Stimulated activated effector memory CD8-positive, alpha-beta T cell treated with anti-CD3 and anti-CD28 coated beads, Interleukin-12 subunit alpha, Interleukin-12 subunit beta, amount 100 ng/mL, for 72 hours (primary cell): ENCODE measurements around the gene ZFHX3.
"Not testable (repeated sequence)": the region's sequence is repeated elsewhere in the genome, so short reads cannot be mapped to it uniquely, and the experiment has no call there.

Source experiments
- ATAC-seq: fragments of 150-1000 bp; cut with Tn5 transposase; 2 replicates; pipeline ENCODE4 v1.10.0; 2021
- DNase-seq, 2 donors: peaks; one replicate each; pipeline ENCODE4 v3.0.0; 2021 to 2022; ENCODE audit warnings: low spot score in 2 of 2
- H3K27ac Mint-ChIP-seq: one replicate; pipeline ENCODE4 v1.8.0; 2022; ENCODE audit warnings: mild to moderate bottlenecking, mixed read lengths
- H3K36me3 Mint-ChIP-seq: one replicate; pipeline ENCODE4 v1.8.0; 2022; ENCODE audit warnings: mild to moderate bottlenecking, mixed read lengths
- H3K4me1 Mint-ChIP-seq: one replicate; pipeline ENCODE4 v1.8.0; 2022; ENCODE audit warnings: mixed read lengths
- H3K4me3 Mint-ChIP-seq: one replicate; pipeline ENCODE4 v1.8.0; 2022; ENCODE audit warnings: mild to moderate bottlenecking, mixed read lengths
- H3K9me3 Mint-ChIP-seq: one replicate; pipeline ENCODE4 v1.8.0; 2022; ENCODE audit warnings: mixed read lengths

Gene ZFHX3

GRCh38 chr16:73047536-73048291 is at the start of gene ZFHX3:
Gene ZFHX3 (minus strand): TSS chr16:73048128. CDS start chr16:72960145, 87,983 bp downstream.
- H3K4me1 Mint-ChIP-seq = no peaks in the 10 kb centered on the region
- no peaks in the 10 kb centered on the region for H3K36me3 Mint-ChIP-seq
- no peaks in the 10 kb centered on the region for H3K9me3 Mint-ChIP-seq
- H3K4me3 Mint-ChIP-seq = no peak within 1 kb of the TSS
- DNase-seq = no peak
- H3K27ac Mint-ChIP-seq = no peak within 1 kb of the TSS
- ATAC-seq = peak; percentile 24

GRCh38 chr16:73096510-73096909 is 48.6 kb upstream of the ZFHX3 start:
- Mint-ChIP-seq H3K4me3 (no peak overlapping the region), H3K9me3 (no peaks in the 10 kb centered on the region), H3K27ac (no peak overlapping the region), H3K4me1 (no peaks in the 10 kb centered on the region), H3K36me3 (no peaks in the 10 kb centered on the region)
- no peak for DNase-seq
- no peak for ATAC-seq

DNA sequence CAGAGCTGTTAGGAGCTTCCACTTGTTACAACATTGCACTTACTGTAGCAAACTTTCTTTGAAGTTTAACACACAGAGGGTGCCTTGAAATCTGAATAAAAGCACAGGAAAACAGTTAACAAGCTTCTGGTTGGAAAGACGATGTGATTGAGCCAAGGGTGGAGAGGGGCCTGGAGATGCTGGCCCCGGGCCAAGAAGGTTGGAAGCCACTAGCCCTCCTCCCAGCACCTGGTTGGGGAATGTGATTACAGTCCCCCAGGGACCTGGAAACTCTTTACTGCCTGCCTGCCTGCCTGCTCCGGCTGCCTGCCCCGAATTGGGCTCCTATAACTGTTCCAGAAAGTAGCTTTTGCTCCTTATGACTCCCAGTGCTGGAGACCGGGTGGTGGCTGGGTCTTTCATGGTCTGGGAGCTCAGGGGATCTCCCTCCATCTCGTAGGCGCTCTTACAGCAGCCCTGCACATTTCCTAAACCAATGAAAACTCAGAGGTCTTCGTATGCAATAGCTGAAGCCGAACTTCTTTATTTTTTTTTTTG is 48.0 kb upstream of the ZFHX3 start:
- no peaks in the 10 kb centered on the region for H3K9me3 Mint-ChIP-seq
- H3K4me3 Mint-ChIP-seq = no peak overlapping the region
- no peak overlapping the region for H3K27ac Mint-ChIP-seq
- no peak for ATAC-seq
- no peak for DNase-seq
- H3K4me1 Mint-ChIP-seq = no peaks in the 10 kb centered on the region
- H3K36me3 Mint-ChIP-seq = no peaks in the 10 kb centered on the region

GRCh38 chr16:73095142-73095820 is 47.4 kb upstream of the ZFHX3 start:
- H3K4me1 Mint-ChIP-seq = no peaks in the 10 kb centered on the region
- no peak for ATAC-seq
- H3K27ac Mint-ChIP-seq = no peak overlapping the region
- H3K4me3 Mint-ChIP-seq = no peak overlapping the region
- DNase-seq = no peak
- no peaks in the 10 kb centered on the region for H3K36me3 Mint-ChIP-seq
- H3K9me3 Mint-ChIP-seq = no peaks in the 10 kb centered on the region

GRCh38 chr16:73094371-73094770 is 46.4 kb upstream of the ZFHX3 start:
- DNase-seq (no peak), ATAC-seq (no peak)
- Mint-ChIP-seq H3K9me3 (no peaks in the 10 kb centered on the region), H3K36me3 (no peaks in the 10 kb centered on the region), H3K27ac (no peak overlapping the region), H3K4me3 (no peak overlapping the region), H3K4me1 (no peaks in the 10 kb centered on the region)

- no peaks in the 10 kb centered on the region for H3K36me3 Mint-ChIP-seq
- no peak for ATAC-seq
- no peak overlapping the region for H3K4me3 Mint-ChIP-seq
- no peaks in the 10 kb centered on the region for H3K4me1 Mint-ChIP-seq
- no peak for DNase-seq
- H3K27ac Mint-ChIP-seq = no peak overlapping the region
- H3K9me3 Mint-ChIP-seq = no peaks in the 10 kb centered on the region
These were observed 45.5 kb upstream of the ZFHX3 start for GRCh38 chr16:73093146-73094144.

GRCh38 chr16:73092236-73092781 is 44.4 kb upstream of the ZFHX3 start:
- no peak for DNase-seq
- H3K9me3 Mint-ChIP-seq = no peaks in the 10 kb centered on the region
- no peak overlapping the region for H3K27ac Mint-ChIP-seq
- no peak for ATAC-seq
- no peak overlapping the region for H3K4me3 Mint-ChIP-seq
- no peaks in the 10 kb centered on the region for H3K4me1 Mint-ChIP-seq
- no peaks in the 10 kb centered on the region for H3K36me3 Mint-ChIP-seq

GRCh38 chr16:73091174-73091573 is 43.2 kb upstream of the ZFHX3 start:
- H3K4me1 Mint-ChIP-seq = no peaks in the 10 kb centered on the region
- no peaks in the 10 kb centered on the region for H3K36me3 Mint-ChIP-seq
- DNase-seq (no peak), ATAC-seq (no peak)
- H3K27ac Mint-ChIP-seq = no peak overlapping the region
- H3K4me3 Mint-ChIP-seq = no peak overlapping the region
- no peaks in the 10 kb centered on the region for H3K9me3 Mint-ChIP-seq

- H3K4me1 Mint-ChIP-seq = no peaks in the 10 kb centered on the region
- ATAC-seq (no peak), DNase-seq (no peak)
- H3K4me3 Mint-ChIP-seq = no peak overlapping the region
- peaks cover 5% of the 10 kb centered on the region for H3K9me3 Mint-ChIP-seq
- H3K27ac Mint-ChIP-seq = no peak overlapping the region
- H3K36me3 Mint-ChIP-seq = no peaks in the 10 kb centered on the region
These were observed 41.5 kb upstream of the ZFHX3 start for GRCh38 chr16:73089420-73089819.

DNA sequence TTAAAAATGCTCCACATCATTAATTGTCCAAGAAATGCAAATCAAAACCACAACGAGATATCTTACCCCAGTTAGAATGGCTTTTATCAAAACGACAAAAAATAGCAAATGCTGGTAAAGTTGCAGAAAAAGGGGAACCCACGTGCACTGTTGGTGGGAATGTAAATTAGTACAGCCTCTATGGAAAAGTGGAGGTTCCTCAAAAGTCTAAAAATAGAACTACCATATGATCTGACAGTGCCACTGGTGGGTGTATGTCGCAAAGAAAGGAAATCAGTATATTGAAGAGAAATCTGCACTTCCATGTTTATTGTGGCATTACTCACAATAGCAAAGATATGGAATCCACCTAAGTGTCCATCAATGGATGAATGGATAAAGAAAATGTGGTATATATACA is 38.2 kb upstream of the ZFHX3 start:
- no peak for ATAC-seq
- Mint-ChIP-seq H3K36me3 (no peaks in the 10 kb centered on the region), H3K4me3 (no peak overlapping the region), H3K27ac (no peak overlapping the region), H3K9me3 (peaks cover 7% of the 10 kb centered on the region), H3K4me1 (no peaks in the 10 kb centered on the region)
- DNase-seq = no peak

GRCh38 chr16:73083271-73083670 is 35.3 kb upstream of the ZFHX3 start:
- Mint-ChIP-seq H3K9me3 (peaks cover 9% of the 10 kb centered on the region), H3K27ac (no peak overlapping the region), H3K4me3 (no peak overlapping the region), H3K36me3 (no peaks in the 10 kb centered on the region), H3K4me1 (no peaks in the 10 kb centered on the region)
- ATAC-seq = no peak
- no peak for DNase-seq

GRCh38 chr16:73082634-73083051 is 34.7 kb upstream of the ZFHX3 start:
- not testable (repeated sequence) for H3K9me3 Mint-ChIP-seq, DNase-seq, H3K4me3 Mint-ChIP-seq, H3K4me1 Mint-ChIP-seq, H3K27ac Mint-ChIP-seq, ATAC-seq, H3K36me3 Mint-ChIP-seq

- ATAC-seq = no peak
- H3K36me3 Mint-ChIP-seq = no peaks in the 10 kb centered on the region
- no peak for DNase-seq
- H3K9me3 Mint-ChIP-seq = peaks cover 9% of the 10 kb centered on the region
- no peak overlapping the region for H3K27ac Mint-ChIP-seq
- H3K4me1 Mint-ChIP-seq = no peaks in the 10 kb centered on the region
- H3K4me3 Mint-ChIP-seq = no peak overlapping the region
These were observed 33.0 kb upstream of the ZFHX3 start for GRCh38 chr16:73080931-73081330.

- Mint-ChIP-seq H3K4me3 (no peak overlapping the region), H3K27ac (no peak overlapping the region), H3K4me1 (no peaks in the 10 kb centered on the region), H3K36me3 (no peaks in the 10 kb centered on the region), H3K9me3 (peaks cover 2% of the 10 kb centered on the region)
- no peak for DNase-seq
- ATAC-seq = no peak
These were observed 28.4 kb upstream of the ZFHX3 start for GRCh38 chr16:73076324-73076810.

DNA sequence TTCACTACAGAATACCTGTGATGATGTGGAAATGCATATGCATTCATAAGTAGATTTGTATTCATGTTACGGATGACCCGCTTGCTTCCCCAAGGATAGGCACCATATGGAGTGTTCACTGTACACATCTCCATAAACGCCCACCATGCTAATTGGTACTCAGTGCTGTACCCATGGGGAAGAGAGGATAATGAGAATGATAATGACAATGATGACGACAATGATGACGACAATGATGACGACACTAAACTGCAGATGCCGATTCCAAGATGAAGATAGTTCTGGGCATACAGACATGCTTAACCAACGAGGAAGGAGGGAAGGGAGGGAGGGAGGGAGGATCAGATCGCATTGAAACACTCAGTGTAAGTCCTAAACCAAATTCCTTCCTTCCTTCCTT is 26.5 kb upstream of the ZFHX3 start:
- no peak for ATAC-seq
- no peak overlapping the region for H3K4me3 Mint-ChIP-seq
- DNase-seq = no peak
- H3K9me3 Mint-ChIP-seq = no peaks in the 10 kb centered on the region
- H3K27ac Mint-ChIP-seq = no peak overlapping the region
- H3K36me3 Mint-ChIP-seq = no peaks in the 10 kb centered on the region
- H3K4me1 Mint-ChIP-seq = no peaks in the 10 kb centered on the region
